CD4-positive, CD25-positive, alpha-beta regulatory T cell (primary cell): ENCODE measurements around the gene KMT2E. TPM values are rescaled to one million over a fixed set of nuclear protein-coding genes. Genes with fewer than 3 reads are reported as not detected.

Experiments
- ATAC-seq, 2 donors: fragments of 150-1000 bp; cut with Tn5 transposase; one replicate each; pipeline ENCODE4 v1.10.0; 2021; ENCODE audit warnings: low read depth in 2 of 2, moderate number of reproducible peaks in 2 of 2, moderate library complexity in 1 of 2
- DNase-seq, 3 donors: peaks; one replicate each; pipeline versions ENCODE4 v3.0.0 to v3.0.0-alpha.2; 2012 to 2022; ENCODE audit warnings: mixed read lengths in 1 of 3
- H3K27ac ChIP-seq: one replicate; pipeline ENCODE4 v1.7.0; 2013; ENCODE audit warnings: mild to moderate bottlenecking, low read length; ENCODE audit not compliant: insufficient read depth, poor library complexity, severe bottlenecking
- H3K27me3 ChIP-seq: one replicate; pipeline ENCODE4 v1.7.0; 2013; ENCODE audit warnings: low read length; ENCODE audit not compliant: control insufficient read depth, insufficient read depth
- H3K36me3 ChIP-seq: one replicate; pipeline ENCODE4 v1.7.0; 2013; ENCODE audit warnings: mild to moderate bottlenecking, low read length, moderate library complexity; ENCODE audit not compliant: control insufficient read depth, insufficient read depth
- H3K4me1 ChIP-seq: 2 replicates; pipeline ENCODE4 v1.7.0; 2013; ENCODE audit warnings: mild to moderate bottlenecking, low read length; ENCODE audit not compliant: insufficient read depth, control insufficient read depth, poor library complexity, severe bottlenecking
- H3K4me3 ChIP-seq: one replicate; pipeline ENCODE4 v1.7.0; 2013; ENCODE audit warnings: low read depth, mild to moderate bottlenecking, low read length, moderate library complexity
- H3K9me3 ChIP-seq, 2 experiments: 1 replicate in 1 of 2; 2 replicates in 1 of 2; pipeline ENCODE4 v1.7.0; 2013; ENCODE audit warnings: low read length in 2 of 2, mild to moderate bottlenecking in 1 of 2, moderate library complexity in 1 of 2; ENCODE audit not compliant: control insufficient read depth in 2 of 2
- H3K27ac Mint-ChIP-seq, 3 donors: one replicate each; pipeline ENCODE4 v1.8.0; 2020 to 2022; ENCODE audit warnings: mild to moderate bottlenecking in 3 of 3, mixed read lengths in 3 of 3, moderate library complexity in 2 of 3
- H3K27me3 Mint-ChIP-seq: one replicate; pipeline ENCODE4 v1.8.0; 2022; ENCODE audit warnings: mild to moderate bottlenecking, mixed read lengths
- H3K36me3 Mint-ChIP-seq: one replicate; pipeline ENCODE4 v1.8.0; 2020; ENCODE audit warnings: mixed read lengths
- H3K4me1 Mint-ChIP-seq, 4 donors: one replicate each; pipeline ENCODE4 v1.8.0; 2020 to 2022; ENCODE audit warnings: mixed read lengths in 4 of 4, mild to moderate bottlenecking in 1 of 4
- H3K4me3 Mint-ChIP-seq, 4 donors: one replicate each; pipeline ENCODE4 v1.8.0; 2020 to 2022; ENCODE audit warnings: mild to moderate bottlenecking in 4 of 4, mixed read lengths in 4 of 4, moderate library complexity in 3 of 4
- H3K9me3 Mint-ChIP-seq, 7 donors: one replicate each; pipeline ENCODE4 v1.8.0; 2020 to 2022; ENCODE audit warnings: mixed read lengths in 7 of 7, mild to moderate bottlenecking in 3 of 7, moderate library complexity in 2 of 7
- polyA plus RNA-seq, 4 donors: library from polyadenylated mRNA; unstranded; fragments of 300-500 nt; fragmentation: Illumina TruSeq; gene quantifications; one replicate each; pipeline ENCODE4 v1.2.3, GENCODE V29; 2021
- total RNA-seq: library from RNA; stranded (reverse); gene quantifications from one replicate; pipeline ENCODE4 v1.2.3, GENCODE V29; 2022

Gene KMT2E
- total and polyA plus RNA-seq, 5 donors from 2014 or later: 146 to 360 (median 186) TPM

- H3K27me3 ChIP-seq: no peaks in the 10 kb centered on the region
- no peak overlapping the region for H3K27ac ChIP-seq
- no peak for DNase-seq
- Mint-ChIP-seq H3K36me3 (no peaks in the 10 kb centered on the region), H3K27ac (peak overlapping the region; percentile 52 to 81 (median 65)), H3K27me3 (no peaks in the 10 kb centered on the region), H3K4me3 (no peak overlapping the region), H3K9me3 (no peaks in the 10 kb centered on the region), H3K4me1 (peaks cover 9 to 31% (median 22%) of the 10 kb centered on the region in 4 donors)
- peaks cover 19% of the 10 kb centered on the region for H3K4me1 ChIP-seq
- H3K9me3 ChIP-seq: no peaks in the 10 kb centered on the region
- no peak for ATAC-seq
- no peaks in the 10 kb centered on the region for H3K36me3 ChIP-seq
- no peak overlapping the region for H3K4me3 ChIP-seq
Observed at GRCh38 chr7:104979167-104979841, 34.7 kb upstream of the KMT2E start.

GRCh38 chr7:104980440-104980839 lies 33.6 kb upstream of the KMT2E start:
- H3K27me3 ChIP-seq: no peaks in the 10 kb centered on the region

GRCh38 chr7:104980841-104981671 lies 32.9 kb upstream of the KMT2E start:
- Mint-ChIP-seq H3K4me3 (peak overlapping the region in 2 of 4 donors; percentile 66 to 79), H3K27ac (peak overlapping the region in 1 of 3 donors; percentile 73)

More at GRCh38 chr7:104980440-104980839, 33.6 kb upstream of the KMT2E start:
- H3K9me3 Mint-ChIP-seq: no peaks in the 10 kb centered on the region
- no peaks in the 10 kb centered on the region for H3K9me3 ChIP-seq
- ATAC-seq (no peak), DNase-seq (no peak)
- H3K4me1 ChIP-seq: peaks cover 29% of the 10 kb centered on the region
- H3K27ac ChIP-seq: peak overlapping the region; percentile 98
- peak overlapping the region in 1 of 4 donors; percentile 13 for H3K4me3 Mint-ChIP-seq
- H3K27ac Mint-ChIP-seq: peak overlapping the region in 1 of 3 donors; percentile 61
- H3K36me3 Mint-ChIP-seq: no peaks in the 10 kb centered on the region
- H3K27me3 Mint-ChIP-seq: no peaks in the 10 kb centered on the region
- no peaks in the 10 kb centered on the region for H3K36me3 ChIP-seq
- H3K4me3 ChIP-seq: no peak overlapping the region
- H3K4me1 Mint-ChIP-seq: peaks cover 19 to 43% (median 33%) of the 10 kb centered on the region in 4 donors

GRCh38 chr7:104981672-104982037 lies 32.4 kb upstream of the KMT2E start:
- H3K27ac Mint-ChIP-seq: no peak overlapping the region

More at GRCh38 chr7:104980841-104981671, 32.9 kb upstream of the KMT2E start:
- ATAC-seq (no peak), DNase-seq (peak in 2 of 3 donors; percentile 74)
- Mint-ChIP-seq H3K36me3 (no peaks in the 10 kb centered on the region), H3K9me3 (no peaks in the 10 kb centered on the region), H3K4me1 (peaks cover 19 to 49% (median 37%) of the 10 kb centered on the region in 4 donors), H3K27me3 (no peaks in the 10 kb centered on the region)
- Histone ChIP-seq H3K27me3 (no peaks in the 10 kb centered on the region), H3K27ac (peak overlapping the region; percentile 98), H3K9me3 (no peaks in the 10 kb centered on the region), H3K36me3 (no peaks in the 10 kb centered on the region), H3K4me1 (peaks cover 29% of the 10 kb centered on the region), H3K4me3 (no peak overlapping the region)

GRCh38 chr7:104982308-104983075 lies 31.5 kb upstream of the KMT2E start:
- H3K36me3 Mint-ChIP-seq: no peaks in the 10 kb centered on the region
- Histone ChIP-seq H3K4me3 (peak overlapping the region; percentile 94), H3K36me3 (no peaks in the 10 kb centered on the region), H3K9me3 (no peaks in the 10 kb centered on the region), H3K27me3 (no peaks in the 10 kb centered on the region), H3K27ac (peak overlapping the region; percentile 98), H3K4me1 (peaks cover 41% of the 10 kb centered on the region)
- peak overlapping the region; percentile 93 to 100 (median 98) for H3K4me3 Mint-ChIP-seq
- peak in 1 of 3 donors; percentile 23 for DNase-seq
- peak overlapping the region in 2 of 3 donors; percentile 100 for H3K27ac Mint-ChIP-seq
- no peaks in the 10 kb centered on the region for H3K27me3 Mint-ChIP-seq
- no peaks in the 10 kb centered on the region for H3K9me3 Mint-ChIP-seq
- ATAC-seq: no peak
- H3K4me1 Mint-ChIP-seq: peaks cover 27 to 62% (median 46%) of the 10 kb centered on the region in 4 donors

More at GRCh38 chr7:104981672-104982037, 32.4 kb upstream of the KMT2E start:
- Histone ChIP-seq H3K27me3 (no peaks in the 10 kb centered on the region), H3K4me1 (peaks cover 32% of the 10 kb centered on the region), H3K27ac (peak overlapping the region; percentile 98), H3K36me3 (no peaks in the 10 kb centered on the region), H3K4me3 (peak overlapping the region; percentile 94), H3K9me3 (no peaks in the 10 kb centered on the region)
- no peak for DNase-seq
- H3K9me3 Mint-ChIP-seq: no peaks in the 10 kb centered on the region
- H3K4me3 Mint-ChIP-seq: peak overlapping the region in 2 of 4 donors; percentile 66 to 79
- H3K27me3 Mint-ChIP-seq: no peaks in the 10 kb centered on the region
- H3K4me1 Mint-ChIP-seq: peaks cover 24 to 54% (median 41%) of the 10 kb centered on the region in 4 donors
- no peak for ATAC-seq
- no peaks in the 10 kb centered on the region for H3K36me3 Mint-ChIP-seq

- Histone ChIP-seq H3K27ac (peak overlapping the region; percentile 98), H3K36me3 (no peaks in the 10 kb centered on the region), H3K4me3 (peak overlapping the region; percentile 94), H3K9me3 (no peaks in the 10 kb centered on the region), H3K27me3 (no peaks in the 10 kb centered on the region), H3K4me1 (peaks cover 43% of the 10 kb centered on the region)
- Mint-ChIP-seq H3K4me1 (peaks cover 32 to 68% (median 49%) of the 10 kb centered on the region in 4 donors), H3K27ac (peak overlapping the region in 2 of 3 donors; percentile 100), H3K9me3 (no peaks in the 10 kb centered on the region), H3K4me3 (peak overlapping the region; percentile 93 to 100 (median 98)), H3K36me3 (no peaks in the 10 kb centered on the region), H3K27me3 (no peaks in the 10 kb centered on the region)
- ATAC-seq: no peak
- no peak for DNase-seq
Observed at GRCh38 chr7:104983076-104983577, 30.9 kb upstream of the KMT2E start.
